Measurements from ENCODE around the gene PDE6H. TPM values are rescaled to one million over a fixed set of nuclear protein-coding genes. Genes with fewer than 3 reads are reported as not detected.

Gene PDE6H
- total and polyA plus RNA-seq, 10 of the 15 experiments (the other 5 are each of a cell fraction or from before 2014, with no cell fraction given): 0.16 TPM; not detected in 9

DNA sequence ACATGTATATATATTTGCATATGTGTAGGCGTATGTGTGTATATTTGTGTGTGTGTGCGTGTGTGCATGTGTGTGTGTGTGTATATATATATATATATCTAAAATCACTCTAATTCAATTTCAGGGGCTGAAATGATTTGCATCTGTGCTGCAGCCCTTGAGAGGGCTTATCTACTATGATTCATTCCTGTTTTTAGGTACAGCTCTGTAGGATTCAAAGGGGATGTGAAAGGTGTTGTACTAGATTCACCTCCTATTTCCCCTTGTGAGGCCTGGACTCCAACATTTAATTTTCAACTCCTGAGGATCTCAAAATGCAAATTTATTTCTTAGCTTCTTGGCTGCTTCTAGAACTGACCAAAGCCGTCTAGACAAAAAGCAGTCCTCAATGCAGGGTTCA lies 45.6 kb upstream of the PDE6H start (continued):
- TF ChIP-seq, protein P1, sequence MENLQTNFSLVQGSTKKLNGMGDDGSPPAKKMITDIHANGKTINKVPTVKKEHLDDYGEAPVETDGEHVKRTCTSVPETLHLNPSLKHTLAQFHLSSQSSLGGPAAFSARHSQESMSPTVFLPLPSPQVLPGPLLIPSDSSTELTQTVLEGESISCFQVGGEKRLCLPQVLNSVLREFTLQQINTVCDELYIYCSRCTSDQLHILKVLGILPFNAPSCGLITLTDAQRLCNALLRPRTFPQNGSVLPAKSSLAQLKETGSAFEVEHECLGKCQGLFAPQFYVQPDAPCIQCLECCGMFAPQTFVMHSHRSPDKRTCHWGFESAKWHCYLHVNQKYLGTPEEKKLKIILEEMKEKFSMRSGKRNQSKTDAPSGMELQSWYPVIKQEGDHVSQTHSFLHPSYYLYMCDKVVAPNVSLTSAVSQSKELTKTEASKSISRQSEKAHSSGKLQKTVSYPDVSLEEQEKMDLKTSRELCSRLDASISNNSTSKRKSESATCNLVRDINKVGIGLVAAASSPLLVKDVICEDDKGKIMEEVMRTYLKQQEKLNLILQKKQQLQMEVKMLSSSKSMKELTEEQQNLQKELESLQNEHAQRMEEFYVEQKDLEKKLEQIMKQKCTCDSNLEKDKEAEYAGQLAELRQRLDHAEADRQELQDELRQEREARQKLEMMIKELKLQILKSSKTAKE (IDR thresholded peaks at IDR 0.05; ENCODE audit: low read depth, poor library complexity, severe bottlenecking): no peak
- no peak for TF ChIP-seq NFYB (IDR thresholded peaks at IDR 0.05; ENCODE audit: insufficient read depth, low read depth, low read length)
- TF ChIP-seq ASH2L (IDR thresholded peaks at IDR 0.05; ENCODE audit: borderline replicate concordance, low read depth): no peak

DNA sequence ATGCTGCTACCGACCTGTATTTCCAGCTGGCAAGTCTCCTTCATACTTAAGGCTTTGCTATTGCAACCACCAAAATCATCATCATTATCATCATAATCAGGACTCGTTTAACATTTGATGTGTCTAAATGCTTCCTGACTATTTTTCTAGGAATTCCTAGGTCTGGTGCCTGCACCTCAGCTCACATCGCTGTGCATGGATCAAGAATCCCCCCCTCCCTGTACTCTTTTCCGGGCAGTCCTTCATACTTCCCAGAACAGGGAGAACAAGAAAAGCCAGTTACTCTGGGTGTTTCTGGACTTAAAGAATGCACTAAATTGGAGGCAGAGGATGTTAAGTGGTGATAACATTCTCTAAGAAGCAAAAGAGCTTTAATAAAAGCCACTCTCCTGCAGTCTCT lies 43.9 kb upstream of the PDE6H start:
- RAD21 ChIA-PET (ENCODE audit: unreplicated experiment): no interaction called here

More for the DNA sequence above, 43.9 kb upstream of the PDE6H start:
- H3K36me3 ChIP-seq (ENCODE audit: control insufficient read depth in 2 of 2, insufficient read depth in 2 of 2, low read length in 1 of 2): no peaks in the 10 kb centered on the region
- SMC1A ChIA-PET (ENCODE audit: uncharacterized antibody, unreplicated experiment): interaction anchor here (0.7 to 1.0 kb wide), 3 partner anchors 9 to 83 kb away, joined by 3 to 4 read pairs (median 3); no protein-coding TSS in a partner anchor
- 85% methylated on average over 4 of the region's 4 CpGs for WGBS (ENCODE audit: insufficient coverage, insufficient replicate concordance, low lambda C conversion rate, missing lambda C conversion rate)
- H3K4me3 ChIP-seq: no peak overlapping the region
- H3K27me3 ChIP-seq (replicated peaks in 1 of 2; ENCODE audit: control insufficient read depth in 2 of 2, insufficient read depth in 2 of 2, low read length in 1 of 2): no peaks in the 10 kb centered on the region
- no peak overlapping the region for H2AFZ ChIP-seq (ENCODE audit: control insufficient read depth, low read depth, low read length)
- POLR2A ChIA-PET: interaction anchor here (0.8 kb wide), 1 partner anchor 20 kb away, joined by 3 read pairs; no protein-coding TSS in a partner anchor
- no peak overlapping the region for H3K4me2 ChIP-seq (ENCODE audit: control insufficient read depth, insufficient read depth)
- H4K20me1 ChIP-seq (ENCODE audit: control insufficient read depth, insufficient read depth): no peaks in the 10 kb centered on the region
- TF ChIP-seq RUNX3 (IDR thresholded peaks at IDR 0.05; ENCODE audit: low read length) (no peak), SMC3 (IDR thresholded peaks at IDR 0.05; ENCODE audit: borderline replicate concordance, low read length) (no peak), WRNIP1 (IDR thresholded peaks at IDR 0.05; ENCODE audit: borderline replicate concordance, low read depth, low read length) (no peak), NR2F1 (conservative IDR thresholded peaks at IDR 0.05) (no peak), BCL11A (IDR thresholded peaks at IDR 0.05; ENCODE audit: low read depth, low read length) (no peak), HCFC1 (IDR thresholded peaks at IDR 0.05; ENCODE audit: low read length) (no peak), SIX5 (IDR thresholded peaks at IDR 0.05; ENCODE audit: low read depth, low read length, severe bottlenecking) (no peak), BMI1 (IDR thresholded peaks at IDR 0.05; ENCODE audit: borderline replicate concordance) (no peak), BRCA1 (IDR thresholded peaks at IDR 0.05; ENCODE audit: low read depth, low read length) (no peak), SIN3A (IDR thresholded peaks at IDR 0.05; ENCODE audit: low read depth, low read length) (no peak), SUPT20H (IDR thresholded peaks at IDR 0.05; ENCODE audit: borderline replicate concordance, control insufficient read depth, low read depth, low read length) (no peak)
- TF ChIP-seq, protein P2, sequence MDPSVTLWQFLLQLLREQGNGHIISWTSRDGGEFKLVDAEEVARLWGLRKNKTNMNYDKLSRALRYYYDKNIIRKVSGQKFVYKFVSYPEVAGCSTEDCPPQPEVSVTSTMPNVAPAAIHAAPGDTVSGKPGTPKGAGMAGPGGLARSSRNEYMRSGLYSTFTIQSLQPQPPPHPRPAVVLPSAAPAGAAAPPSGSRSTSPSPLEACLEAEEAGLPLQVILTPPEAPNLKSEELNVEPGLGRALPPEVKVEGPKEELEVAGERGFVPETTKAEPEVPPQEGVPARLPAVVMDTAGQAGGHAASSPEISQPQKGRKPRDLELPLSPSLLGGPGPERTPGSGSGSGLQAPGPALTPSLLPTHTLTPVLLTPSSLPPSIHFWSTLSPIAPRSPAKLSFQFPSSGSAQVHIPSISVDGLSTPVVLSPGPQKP (IDR thresholded peaks at IDR 0.05; ENCODE audit: low read depth, low read length): no peak
- TF ChIP-seq, protein P3, sequence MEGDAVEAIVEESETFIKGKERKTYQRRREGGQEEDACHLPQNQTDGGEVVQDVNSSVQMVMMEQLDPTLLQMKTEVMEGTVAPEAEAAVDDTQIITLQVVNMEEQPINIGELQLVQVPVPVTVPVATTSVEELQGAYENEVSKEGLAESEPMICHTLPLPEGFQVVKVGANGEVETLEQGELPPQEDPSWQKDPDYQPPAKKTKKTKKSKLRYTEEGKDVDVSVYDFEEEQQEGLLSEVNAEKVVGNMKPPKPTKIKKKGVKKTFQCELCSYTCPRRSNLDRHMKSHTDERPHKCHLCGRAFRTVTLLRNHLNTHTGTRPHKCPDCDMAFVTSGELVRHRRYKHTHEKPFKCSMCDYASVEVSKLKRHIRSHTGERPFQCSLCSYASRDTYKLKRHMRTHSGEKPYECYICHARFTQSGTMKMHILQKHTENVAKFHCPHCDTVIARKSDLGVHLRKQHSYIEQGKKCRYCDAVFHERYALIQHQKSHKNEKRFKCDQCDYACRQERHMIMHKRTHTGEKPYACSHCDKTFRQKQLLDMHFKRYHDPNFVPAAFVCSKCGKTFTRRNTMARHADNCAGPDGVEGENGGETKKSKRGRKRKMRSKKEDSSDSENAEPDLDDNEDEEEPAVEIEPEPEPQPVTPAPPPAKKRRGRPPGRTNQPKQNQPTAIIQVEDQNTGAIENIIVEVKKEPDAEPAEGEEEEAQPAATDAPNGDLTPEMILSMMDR (IDR thresholded peaks at IDR 0.05 in 2 of 3, conservative IDR thresholded peaks at IDR 0.05 in 1 of 3; ENCODE audit: control insufficient read depth in 2 of 3, extremely low read depth in 1 of 3, insufficient read depth in 1 of 3, low read depth in 3 of 3, low read length in 3 of 3): no peak
- TF ChIP-seq, protein P4, sequence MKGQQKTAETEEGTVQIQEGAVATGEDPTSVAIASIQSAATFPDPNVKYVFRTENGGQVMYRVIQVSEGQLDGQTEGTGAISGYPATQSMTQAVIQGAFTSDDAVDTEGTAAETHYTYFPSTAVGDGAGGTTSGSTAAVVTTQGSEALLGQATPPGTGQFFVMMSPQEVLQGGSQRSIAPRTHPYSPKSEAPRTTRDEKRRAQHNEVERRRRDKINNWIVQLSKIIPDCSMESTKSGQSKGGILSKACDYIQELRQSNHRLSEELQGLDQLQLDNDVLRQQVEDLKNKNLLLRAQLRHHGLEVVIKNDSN (IDR thresholded peaks at IDR 0.05; ENCODE audit: borderline replicate concordance, extremely low read length, insufficient read depth, low read depth, low read length): no peak
- no peaks in the 10 kb centered on the region for H3K9me3 ChIP-seq (replicated peaks; ENCODE audit: control insufficient read depth, insufficient read depth, low read length)
- in situ Hi-C loops (cut with MboI): no loop called here
- no peaks in the 10 kb centered on the region for H3K4me1 ChIP-seq (ENCODE audit: control insufficient read depth, insufficient read depth, low read length)
- intact Hi-C loops (cut with micrococcal nuclease; ENCODE audit: unreplicated experiment): no loop called here
- H3K9ac ChIP-seq (ENCODE audit: control insufficient read depth, insufficient read depth, low read length): no peak overlapping the region
- ATAC-seq (no peak), FAIRE-seq (no peak), DNase-seq (ENCODE audit: low read depth, low spot score) (no peak)
- CTCF ChIA-PET: interaction anchor here (1.2 kb wide), 1 partner anchor 25 kb away, joined by 3 read pairs; no protein-coding TSS in a partner anchor
- no TSS peak for BruUV-seq (replicated peaks)
- no peak overlapping the region for H3K27ac ChIP-seq (ENCODE audit: control insufficient read depth, insufficient read depth)
- no peaks in the 10 kb centered on the region for H3K79me2 ChIP-seq (ENCODE audit: control insufficient read depth, insufficient read depth, low read length)
